WTC11 (cell line): ENCODE measurements around the gene PDE4B. TPM values are rescaled to one million over a fixed set of nuclear protein-coding genes. Genes with fewer than 3 reads are reported as not detected.

ENCODE experiments used
- ATAC-seq: fragments of 200-7000 bp; cut with Tn5 transposase; 2 replicates; pipeline ENCODE4 v1.10.0; 2021; ENCODE audit warnings: mild to moderate bottlenecking, moderate library complexity
- CTCF ChIA-PET: fragments of 300-600 bp; sonication (Branson Sonifier 250); formaldehyde crosslinking; loops from one replicate; lab custom pipeline; 2021; ENCODE audit warnings: antibody characterized with exemption; lab: Charles Lee
- POLR2A ChIA-PET: fragments of 350-600 bp; sonication (Branson Sonifier 250); formaldehyde crosslinking; loops from one replicate; lab custom pipeline; 2021; ENCODE audit warnings: antibody characterized with exemption; lab: Charles Lee
- DNase-seq: peaks from one replicate; pipeline ENCODE4 v3.0.0; 2021; ENCODE audit warnings: low spot score
- H3K27ac Mint-ChIP-seq: 2 replicates; pipeline ENCODE4 v1.8.0; 2021; ENCODE audit warnings: mixed read lengths
- H3K27me3 Mint-ChIP-seq: 2 replicates; pipeline ENCODE4 v1.8.0; 2021; ENCODE audit warnings: low read depth, mild to moderate bottlenecking, moderate library complexity, mixed read lengths
- H3K36me3 Mint-ChIP-seq: 2 replicates; pipeline ENCODE4 v1.8.0; 2021; ENCODE audit warnings: mixed read lengths
- H3K4me1 Mint-ChIP-seq: 2 replicates; pipeline ENCODE4 v1.8.0; 2022; ENCODE audit warnings: mixed read lengths
- H3K4me3 Mint-ChIP-seq: 2 replicates; pipeline ENCODE4 v1.8.0; 2021; ENCODE audit warnings: mild to moderate bottlenecking, moderate library complexity, mixed read lengths
- H3K9me3 Mint-ChIP-seq: 2 replicates; pipeline ENCODE4 v1.8.0; 2021; ENCODE audit warnings: mixed read lengths
- AFF4 ChIP-seq: sonication (generic); formaldehyde crosslinking; IDR thresholded peaks from 2 replicates; pipeline ENCODE4 v1.8.1; 2023; ENCODE audit warnings: mild to moderate bottlenecking, missing genetic modification reagents, borderline replicate concordance
- E2F1 ChIP-seq: sonication (generic); formaldehyde crosslinking; IDR thresholded peaks from 2 replicates; pipeline ENCODE4 v1.8.0; 2022; ENCODE audit warnings: mild to moderate bottlenecking, missing genetic modification reagents
- EMX1 ChIP-seq: fragments of 250-450 bp; sonication (Bioruptor Pico); IDR thresholded peaks from 2 replicates; pipeline ENCODE4 v1.8.0; 2021; ENCODE audit warnings: mild to moderate bottlenecking
- JUN ChIP-seq: sonication (generic); formaldehyde crosslinking; IDR thresholded peaks from 2 replicates; pipeline ENCODE4 v1.8.0; 2023; ENCODE audit warnings: mild to moderate bottlenecking, missing genetic modification reagents
- MLX ChIP-seq: sonication (generic); formaldehyde crosslinking; IDR thresholded peaks from 2 replicates; pipeline ENCODE4 v1.8.1; 2023; ENCODE audit warnings: mild to moderate bottlenecking, missing genetic modification reagents, moderate library complexity
- OVOL2 ChIP-seq: fragments of 250-450 bp; sonication (Bioruptor Pico); IDR thresholded peaks from 2 replicates; pipeline ENCODE4 v1.9.0; 2021; ENCODE audit warnings: mild to moderate bottlenecking, borderline replicate concordance
- PRDM15 ChIP-seq: sonication (generic); formaldehyde crosslinking; IDR thresholded peaks from 2 replicates; pipeline ENCODE4 v1.8.0; 2022; ENCODE audit warnings: missing genetic modification reagents
- ZBTB43 ChIP-seq: sonication (generic); formaldehyde crosslinking; IDR thresholded peaks from 2 replicates; pipeline ENCODE4 v1.8.1; 2023; ENCODE audit warnings: mild to moderate bottlenecking, missing genetic modification reagents
- ZNF281 ChIP-seq: sonication (generic); formaldehyde crosslinking; IDR thresholded peaks from 2 replicates; pipeline ENCODE4 v1.8.0; 2023; ENCODE audit warnings: mild to moderate bottlenecking, missing genetic modification reagents
- ZNF416 ChIP-seq: fragments of 250-450 bp; sonication (Bioruptor Pico); IDR thresholded peaks from 2 replicates; pipeline ENCODE4 v1.9.0; 2021; ENCODE audit warnings: mild to moderate bottlenecking, inconsistent platforms
- ZNF423 ChIP-seq: fragments of 250-450 bp; sonication (Bioruptor Pico); IDR thresholded peaks from 2 replicates; pipeline ENCODE4 v2.1.2; 2022; ENCODE audit warnings: mild to moderate bottlenecking, moderate library complexity
- total RNA-seq: library from RNA; stranded (reverse); gene quantifications from 3 replicates; pipeline ENCODE4 v1.2.3, GENCODE V29; 2021

Gene PDE4B
- total RNA-seq, 1 experiment from 2014 or later = 8.0 TPM

- TF ChIP-seq EMX1 (CRISPR knock-in tag) = no peak
These were observed 548.9 kb downstream of the PDE4B start (continued) for GRCh38 chr1:66341446-66342089.

- ChIA-PET POLR2A (interaction anchor here (0.7 kb wide), 1 partner anchor 295 kb away, joined by 3 read pairs; no protein-coding TSS in a partner anchor), CTCF (interaction anchor here (1.0 to 1.6 kb wide), 4 partner anchors 10 to 104 kb away, joined by 3 to 6 read pairs (median 4); no protein-coding TSS in a partner anchor)
- H3K4me3 Mint-ChIP-seq = no peak overlapping the region
These were observed 550.0 kb downstream of the PDE4B start for GRCh38 chr1:66342707-66343106.

More at GRCh38 chr1:66342707-66343106, 550.0 kb downstream of the PDE4B start:
- Mint-ChIP-seq H3K36me3 (no peaks in the 10 kb centered on the region), H3K27me3 (no peaks in the 10 kb centered on the region), H3K9me3 (no peaks in the 10 kb centered on the region), H3K27ac (no peak overlapping the region), H3K4me1 (peaks cover 55% of the 10 kb centered on the region)
- ATAC-seq = peak; percentile 58
- DNase-seq = no peak
- no peak for TF ChIP-seq ZNF281
- no peak for TF ChIP-seq ZNF416 (CRISPR knock-in tag)
- no peak for TF ChIP-seq MLX (CRISPR knock-in tag)
- TF ChIP-seq JUN (CRISPR knock-in tag) = no peak
- TF ChIP-seq AFF4 (CRISPR knock-in tag) = no peak
- no peak for TF ChIP-seq E2F1 (CRISPR knock-in tag)
- TF ChIP-seq ZNF423 (CRISPR knock-in tag) = no peak
- no peak for TF ChIP-seq OVOL2
- no peak for TF ChIP-seq ZBTB43 (CRISPR knock-in tag)
- no peak for TF ChIP-seq PRDM15 (CRISPR knock-in tag)
